ENCODE results near the gene PRKD1. TPM values are rescaled to one million over a fixed set of nuclear protein-coding genes. Genes with fewer than 3 reads are reported as not detected.

Gene PRKD1
- total and polyA plus RNA-seq, 10 of the 15 experiments (the other 5 are each of a cell fraction or from before 2014, with no cell fraction given), result 0.02 to 0.56 TPM; not detected in 8

DNA sequence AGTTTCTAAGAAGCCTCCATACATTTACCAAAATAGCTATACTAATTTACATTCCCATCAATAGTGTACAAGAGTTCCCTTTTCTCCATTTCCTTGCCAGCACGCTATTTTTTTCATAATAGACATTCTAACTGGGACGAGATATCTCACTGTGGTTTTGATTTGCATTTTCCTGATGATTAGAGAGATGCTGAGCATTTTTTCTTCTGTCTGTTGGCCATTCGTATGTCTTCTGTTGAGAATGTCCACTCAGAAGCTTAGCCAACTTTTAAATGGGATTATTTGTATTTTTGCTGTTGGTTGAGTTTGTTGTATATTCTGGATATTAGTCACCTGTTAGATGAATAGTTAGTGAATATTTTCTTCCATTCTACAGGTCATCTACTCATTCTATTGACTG is 144.1 kb downstream of the PRKD1 start:
- TF ChIP-seq, protein P1, sequence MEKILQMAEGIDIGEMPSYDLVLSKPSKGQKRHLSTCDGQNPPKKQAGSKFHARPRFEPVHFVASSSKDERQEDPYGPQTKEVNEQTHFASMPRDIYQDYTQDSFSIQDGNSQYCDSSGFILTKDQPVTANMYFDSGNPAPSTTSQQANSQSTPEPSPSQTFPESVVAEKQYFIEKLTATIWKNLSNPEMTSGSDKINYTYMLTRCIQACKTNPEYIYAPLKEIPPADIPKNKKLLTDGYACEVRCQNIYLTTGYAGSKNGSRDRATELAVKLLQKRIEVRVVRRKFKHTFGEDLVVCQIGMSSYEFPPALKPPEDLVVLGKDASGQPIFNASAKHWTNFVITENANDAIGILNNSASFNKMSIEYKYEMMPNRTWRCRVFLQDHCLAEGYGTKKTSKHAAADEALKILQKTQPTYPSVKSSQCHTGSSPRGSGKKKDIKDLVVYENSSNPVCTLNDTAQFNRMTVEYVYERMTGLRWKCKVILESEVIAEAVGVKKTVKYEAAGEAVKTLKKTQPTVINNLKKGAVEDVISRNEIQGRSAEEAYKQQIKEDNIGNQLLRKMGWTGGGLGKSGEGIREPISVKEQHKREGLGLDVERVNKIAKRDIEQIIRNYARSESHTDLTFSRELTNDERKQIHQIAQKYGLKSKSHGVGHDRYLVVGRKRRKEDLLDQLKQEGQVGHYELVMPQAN (conservative IDR thresholded peaks at IDR 0.05), result no peak
- TF ChIP-seq, protein P2, sequence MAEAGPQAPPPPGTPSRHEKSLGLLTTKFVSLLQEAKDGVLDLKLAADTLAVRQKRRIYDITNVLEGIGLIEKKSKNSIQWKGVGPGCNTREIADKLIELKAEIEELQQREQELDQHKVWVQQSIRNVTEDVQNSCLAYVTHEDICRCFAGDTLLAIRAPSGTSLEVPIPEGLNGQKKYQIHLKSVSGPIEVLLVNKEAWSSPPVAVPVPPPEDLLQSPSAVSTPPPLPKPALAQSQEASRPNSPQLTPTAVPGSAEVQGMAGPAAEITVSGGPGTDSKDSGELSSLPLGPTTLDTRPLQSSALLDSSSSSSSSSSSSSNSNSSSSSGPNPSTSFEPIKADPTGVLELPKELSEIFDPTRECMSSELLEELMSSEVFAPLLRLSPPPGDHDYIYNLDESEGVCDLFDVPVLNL (IDR thresholded peaks at IDR 0.05; ENCODE audit: low read depth, low read length), result no peak
- no peak for TF ChIP-seq TCF12 (IDR thresholded peaks at IDR 0.05; ENCODE audit: low read depth, low read length)
- no peak for TF ChIP-seq HDGF (IDR thresholded peaks at IDR 0.05)
- TF ChIP-seq, protein P3, sequence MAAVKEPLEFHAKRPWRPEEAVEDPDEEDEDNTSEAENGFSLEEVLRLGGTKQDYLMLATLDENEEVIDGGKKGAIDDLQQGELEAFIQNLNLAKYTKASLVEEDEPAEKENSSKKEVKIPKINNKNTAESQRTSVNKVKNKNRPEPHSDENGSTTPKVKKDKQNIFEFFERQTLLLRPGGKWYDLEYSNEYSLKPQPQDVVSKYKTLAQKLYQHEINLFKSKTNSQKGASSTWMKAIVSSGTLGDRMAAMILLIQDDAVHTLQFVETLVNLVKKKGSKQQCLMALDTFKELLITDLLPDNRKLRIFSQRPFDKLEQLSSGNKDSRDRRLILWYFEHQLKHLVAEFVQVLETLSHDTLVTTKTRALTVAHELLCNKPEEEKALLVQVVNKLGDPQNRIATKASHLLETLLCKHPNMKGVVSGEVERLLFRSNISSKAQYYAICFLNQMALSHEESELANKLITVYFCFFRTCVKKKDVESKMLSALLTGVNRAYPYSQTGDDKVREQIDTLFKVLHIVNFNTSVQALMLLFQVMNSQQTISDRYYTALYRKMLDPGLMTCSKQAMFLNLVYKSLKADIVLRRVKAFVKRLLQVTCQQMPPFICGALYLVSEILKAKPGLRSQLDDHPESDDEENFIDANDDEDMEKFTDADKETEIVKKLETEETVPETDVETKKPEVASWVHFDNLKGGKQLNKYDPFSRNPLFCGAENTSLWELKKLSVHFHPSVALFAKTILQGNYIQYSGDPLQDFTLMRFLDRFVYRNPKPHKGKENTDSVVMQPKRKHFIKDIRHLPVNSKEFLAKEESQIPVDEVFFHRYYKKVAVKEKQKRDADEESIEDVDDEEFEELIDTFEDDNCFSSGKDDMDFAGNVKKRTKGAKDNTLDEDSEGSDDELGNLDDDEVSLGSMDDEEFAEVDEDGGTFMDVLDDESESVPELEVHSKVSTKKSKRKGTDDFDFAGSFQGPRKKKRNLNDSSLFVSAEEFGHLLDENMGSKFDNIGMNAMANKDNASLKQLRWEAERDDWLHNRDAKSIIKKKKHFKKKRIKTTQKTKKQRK (IDR thresholded peaks at IDR 0.05; ENCODE audit: low read depth, low read length), result no peak
- TF ChIP-seq KLF5 (IDR thresholded peaks at IDR 0.05; ENCODE audit: partially characterized antibody), result no peak
- no peak for TF ChIP-seq CBX3 (IDR thresholded peaks at IDR 0.05; ENCODE audit: borderline replicate concordance, low read depth)
- TF ChIP-seq, protein P4, sequence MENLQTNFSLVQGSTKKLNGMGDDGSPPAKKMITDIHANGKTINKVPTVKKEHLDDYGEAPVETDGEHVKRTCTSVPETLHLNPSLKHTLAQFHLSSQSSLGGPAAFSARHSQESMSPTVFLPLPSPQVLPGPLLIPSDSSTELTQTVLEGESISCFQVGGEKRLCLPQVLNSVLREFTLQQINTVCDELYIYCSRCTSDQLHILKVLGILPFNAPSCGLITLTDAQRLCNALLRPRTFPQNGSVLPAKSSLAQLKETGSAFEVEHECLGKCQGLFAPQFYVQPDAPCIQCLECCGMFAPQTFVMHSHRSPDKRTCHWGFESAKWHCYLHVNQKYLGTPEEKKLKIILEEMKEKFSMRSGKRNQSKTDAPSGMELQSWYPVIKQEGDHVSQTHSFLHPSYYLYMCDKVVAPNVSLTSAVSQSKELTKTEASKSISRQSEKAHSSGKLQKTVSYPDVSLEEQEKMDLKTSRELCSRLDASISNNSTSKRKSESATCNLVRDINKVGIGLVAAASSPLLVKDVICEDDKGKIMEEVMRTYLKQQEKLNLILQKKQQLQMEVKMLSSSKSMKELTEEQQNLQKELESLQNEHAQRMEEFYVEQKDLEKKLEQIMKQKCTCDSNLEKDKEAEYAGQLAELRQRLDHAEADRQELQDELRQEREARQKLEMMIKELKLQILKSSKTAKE (IDR thresholded peaks at IDR 0.05; ENCODE audit: low read depth, poor library complexity, severe bottlenecking), result no peak
- in situ Hi-C loops (cut with MboI) (no loop called here), intact Hi-C loops (cut with micrococcal nuclease; ENCODE audit: unreplicated experiment) (no loop called here)
- RAD21 ChIA-PET (ENCODE audit: unreplicated experiment), result no interaction called here
- BruUV-seq (replicated peaks), result no TSS peak
- no peak for FAIRE-seq
- SMC1A ChIA-PET (ENCODE audit: uncharacterized antibody, unreplicated experiment), result no interaction called here
- no peak overlapping the region for H3K9ac ChIP-seq (ENCODE audit: control insufficient read depth, insufficient read depth, low read length)
- H3K27me3 ChIP-seq (replicated peaks in 1 of 2; ENCODE audit: control insufficient read depth in 2 of 2, insufficient read depth in 2 of 2, low read length in 1 of 2), result no peaks in the 10 kb centered on the region
- no peak for ATAC-seq
- no peak overlapping the region for H3K4me3 ChIP-seq
- POLR2A ChIA-PET, result no interaction called here
- no peaks in the 10 kb centered on the region for H3K9me3 ChIP-seq (replicated peaks; ENCODE audit: control insufficient read depth, insufficient read depth, low read length)
- H3K36me3 ChIP-seq (ENCODE audit: control insufficient read depth in 2 of 2, insufficient read depth in 2 of 2, low read length in 1 of 2), result no peaks in the 10 kb centered on the region
- CTCF ChIA-PET, result no interaction called here
- no peaks in the 10 kb centered on the region for H4K20me1 ChIP-seq (ENCODE audit: control insufficient read depth, insufficient read depth)
- no peaks in the 10 kb centered on the region for H3K79me2 ChIP-seq (ENCODE audit: control insufficient read depth, insufficient read depth, low read length)
- H2AFZ ChIP-seq (ENCODE audit: control insufficient read depth, low read depth, low read length), result no peak overlapping the region
- no peak overlapping the region for H3K4me2 ChIP-seq (ENCODE audit: control insufficient read depth, insufficient read depth)
- no peaks in the 10 kb centered on the region for H3K4me1 ChIP-seq (ENCODE audit: control insufficient read depth, insufficient read depth, low read length)
- no peak overlapping the region for H3K27ac ChIP-seq (ENCODE audit: control insufficient read depth, insufficient read depth)
- DNase-seq (ENCODE audit: low read depth, low spot score), result no peak
- WGBS (ENCODE audit: insufficient coverage, insufficient replicate concordance, low lambda C conversion rate, missing lambda C conversion rate), result 10% methylated on average over 3 of the region's 3 CpGs
